ENCODE data around the gene GPD2. TPM values are rescaled to one million over a fixed set of nuclear protein-coding genes. Genes with fewer than 3 reads are reported as not detected.

GPD2 gene
- total RNA-seq, 2 donors from 2014 or later, result 20.5 to 76.8 TPM

- no peaks in the 10 kb centered on the region for H3K4me1 ChIP-seq
- WGBS, 2 donors, result 64 to 78% methylated on average over 1 of the region's 1 CpG
- DNase-seq (no peak), ATAC-seq (no peak)
- no peak overlapping the region for H3K27ac ChIP-seq
- H3K9me3 ChIP-seq, result no peaks in the 10 kb centered on the region
- no peaks in the 10 kb centered on the region for H3K36me3 ChIP-seq (replicated peaks in 1 of 2; ENCODE audit: insufficient read depth in 1 of 2, low read depth in 2 of 2)
- no peak for TF ChIP-seq CTCF (IDR thresholded peaks at IDR 0.05)
- no peak for TF ChIP-seq POLR2A (IDR thresholded peaks at IDR 0.05)
- no peak overlapping the region for H3K4me3 ChIP-seq
- no peaks in the 10 kb centered on the region for H3K27me3 ChIP-seq
- intact Hi-C loops (cut with DNase I), result no loop called here
Measured at GRCh38 chr2:156630579-156631337, 194.6 kb downstream of the GPD2 start.

DNA sequence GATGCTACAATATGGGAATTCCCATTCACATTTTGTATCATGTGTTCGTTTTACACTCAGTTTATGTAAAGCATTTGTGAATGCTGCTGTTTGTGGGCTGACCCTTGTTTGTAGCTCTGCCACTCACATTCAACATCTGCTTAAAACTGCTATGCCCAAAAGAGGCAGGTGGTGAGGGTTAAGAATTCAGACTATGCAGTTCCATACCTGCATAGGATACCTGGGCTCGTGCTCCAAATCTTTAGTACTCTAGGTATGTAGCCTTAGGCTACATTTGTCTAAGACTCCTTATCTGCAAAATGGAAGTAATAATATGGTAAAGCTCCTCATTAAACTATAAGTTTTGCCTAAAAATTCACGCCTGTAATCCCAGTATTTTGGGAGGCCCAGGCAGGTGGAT is 199.5 kb downstream of the GPD2 start:
- intact Hi-C loops (cut with DNase I), result no loop called here
- Histone ChIP-seq H3K27ac (no peak overlapping the region), H3K9me3 (no peaks in the 10 kb centered on the region), H3K36me3 (replicated peaks in 1 of 2; ENCODE audit: insufficient read depth in 1 of 2, low read depth in 2 of 2) (no peaks in the 10 kb centered on the region), H3K4me1 (no peaks in the 10 kb centered on the region), H3K4me3 (no peak overlapping the region), H3K27me3 (no peaks in the 10 kb centered on the region)
- no peak for DNase-seq
- ATAC-seq, result no peak
- TF ChIP-seq CTCF (IDR thresholded peaks at IDR 0.05), result no peak
- no peak for TF ChIP-seq POLR2A (IDR thresholded peaks at IDR 0.05)
- WGBS, 2 donors, result 72 to 78% methylated on average over 3 of the region's 3 CpGs

Other genes starting within 250 kb of the GPD2 start
- gene NR4A2, start 103.7 kb upstream of the GPD2 start, total RNA-seq, result 1 to 10 TPM; 1.0 to 5.9 TPM